ENCODE measurements around the gene AVPR2.

Gene AVPR2

GRCh38 chrX:153952373-153953026 lies 48.0 kb downstream of the AVPR2 start:
- no peak for DNase-seq (ENCODE audit: low read depth)

GRCh38 chrX:153953342-153953830 lies 48.9 kb downstream of the AVPR2 start:
- peak; percentile 66 for DNase-seq (ENCODE audit: low read depth)

- DNase-seq (ENCODE audit: low read depth): no peak
Observed at GRCh38 chrX:153953892-153954557, 49.6 kb downstream of the AVPR2 start.

- no peak for DNase-seq (ENCODE audit: low read depth)
Observed at GRCh38 chrX:153954558-153955227, 50.2 kb downstream of the AVPR2 start.

GRCh38 chrX:153955228-153955732 lies 50.8 kb downstream of the AVPR2 start:
- DNase-seq (ENCODE audit: low read depth): no peak

GRCh38 chrX:153956044-153956907 lies 51.8 kb downstream of the AVPR2 start:
- no peak for DNase-seq (ENCODE audit: low read depth)
